HepG2 (cell line): ENCODE results near the gene AHSA1. TPM values are rescaled to one million over a fixed set of nuclear protein-coding genes. Genes with fewer than 3 reads are reported as not detected.

Experiments
- ASH2L ChIP-seq: fragments of 300-600, 200-600 bp; sonication (generic); IDR thresholded peaks from 2 replicates; pipeline ENCODE4 v1.7.0; 2017; ENCODE audit warnings: low read depth, mild to moderate bottlenecking, moderate library complexity, mixed read lengths, low read length; ENCODE audit not compliant: insufficient read length
- DDIT3 ChIP-seq: sonication (generic); formaldehyde crosslinking; IDR thresholded peaks from 2 replicates; pipeline ENCODE4 v1.4.0; 2020; ENCODE audit warnings: mild to moderate bottlenecking, missing genetic modification reagents
- DMAP1 ChIP-seq: IDR thresholded peaks from 2 replicates; pipeline ENCODE4 v1.6.1; 2016
- EED ChIP-seq: sonication (generic); formaldehyde crosslinking; IDR thresholded peaks from 2 replicates; pipeline ENCODE4 v1.5.0; 2020; ENCODE audit warnings: mild to moderate bottlenecking, missing genetic modification reagents
- HMGXB4 ChIP-seq, 2 experiments: sonication (generic) in 1 of 2; formaldehyde crosslinking in 1 of 2; IDR thresholded peaks; 2 replicates each; pipeline versions ENCODE4 v1.4.0 to v1.6.1; 2018 to 2020; ENCODE audit warnings: missing genetic modification reagents in 2 of 2, borderline replicate concordance in 1 of 2, low read depth in 1 of 2, mild to moderate bottlenecking in 1 of 2, missing biosample characterization in 1 of 2
- HNRNPLL ChIP-seq: fragments of 200-400 bp; formaldehyde crosslinking; IDR thresholded peaks from 2 replicates; pipeline ENCODE4 v1.6.1; 2017; ENCODE audit warnings: mild to moderate bottlenecking, low read depth, low read length; ENCODE audit not compliant: poor library complexity, severe bottlenecking
- MXI1 ChIP-seq: IDR thresholded peaks from 3 replicates; pipeline ENCODE4 v1.6.1; 2012; ENCODE audit warnings: low read depth, low read length, inconsistent platforms, borderline replicate concordance
- PHF8 ChIP-seq: sonication (generic); formaldehyde crosslinking; IDR thresholded peaks from 2 replicates; pipeline ENCODE4 v1.5.0; 2020; ENCODE audit warnings: missing genetic modification reagents
- SRY ChIP-seq: sonication (generic); formaldehyde crosslinking; IDR thresholded peaks from 2 replicates; pipeline ENCODE4 v1.8.0; 2022; ENCODE audit warnings: mild to moderate bottlenecking, missing genetic modification reagents
- SUZ12 ChIP-seq: fragments of 150-350 bp; IDR thresholded peaks from 2 replicates; pipeline ENCODE4 v1.6.1; 2014; ENCODE audit warnings: low read depth, low read length
- TFAP4 ChIP-seq: sonication (generic); IDR thresholded peaks from 2 replicates; pipeline ENCODE4 v1.6.1; 2016; ENCODE audit warnings: low read depth, borderline replicate concordance
- ZNF138 ChIP-seq: sonication (generic); formaldehyde crosslinking; IDR thresholded peaks from 2 replicates; pipeline ENCODE4 v1.5.0; 2020; ENCODE audit warnings: mild to moderate bottlenecking, low read depth, missing genetic modification reagents
- ZNF224 ChIP-seq: sonication (generic); formaldehyde crosslinking; IDR thresholded peaks from 2 replicates; pipeline ENCODE4 v1.5.0; 2020; ENCODE audit warnings: mild to moderate bottlenecking, missing genetic modification reagents
- ZNF225 ChIP-seq: sonication (generic); formaldehyde crosslinking; IDR thresholded peaks from 2 replicates; pipeline ENCODE4 v1.4.0; 2020; ENCODE audit warnings: mild to moderate bottlenecking, missing genetic modification reagents
- ZNF543 ChIP-seq: sonication (generic); formaldehyde crosslinking; IDR thresholded peaks from 2 replicates; pipeline ENCODE4 v1.4.0; 2020; ENCODE audit warnings: mild to moderate bottlenecking, missing genetic modification reagents
- ZNF776 ChIP-seq: sonication (generic); formaldehyde crosslinking; IDR thresholded peaks from 2 replicates; pipeline ENCODE4 v1.4.0; 2020; ENCODE audit warnings: mild to moderate bottlenecking, missing genetic modification reagents
- ZNF891 ChIP-seq: sonication (generic); formaldehyde crosslinking; IDR thresholded peaks from 2 replicates; pipeline ENCODE4 v1.5.0; 2020; ENCODE audit warnings: mild to moderate bottlenecking, missing genetic modification reagents
- ZSCAN9 ChIP-seq: IDR thresholded peaks from 2 replicates; pipeline ENCODE4 v1.6.1; 2016; ENCODE audit warnings: borderline replicate concordance
- polyA plus RNA-seq, 8 experiments: library from polyadenylated mRNA; depleted of rRNA in 3 of 8; stranded (reverse) in 7 of 8; unstranded in 1 of 8; fragments of >200 nt; fragmentation: Illumina TruSeq in 4 of 8; extraction: Trizol in 4 of 8; gene quantifications; 2 replicates each; pipeline versions ENCODE4 v1.2.1 to v1.2.3, GENCODE V29; 2011 to 2016; ENCODE audit warnings: low read depth in 4 of 8, missing spikeins in 1 of 8, mixed read lengths in 1 of 8; ENCODE audit not compliant: insufficient read depth in 1 of 8
- total RNA-seq, 5 experiments: library from RNA; depleted of rRNA; stranded (reverse); fragments of >200 nt; fragmentation: Illumina TruSeq; extraction: Trizol; gene quantifications; 2 replicates each; pipeline ENCODE4 v1.2.3, GENCODE V29; 2016; ENCODE audit warnings: low read depth in 1 of 5
- TF ChIP-seq, protein P1 (sequence below): sonication (generic); formaldehyde crosslinking; IDR thresholded peaks from 2 replicates; pipeline ENCODE4 v1.5.0; 2020; ENCODE audit warnings: missing genetic modification reagents, mild to moderate bottlenecking, borderline replicate concordance
- TF ChIP-seq, protein P2 (sequence below): sonication (generic); formaldehyde crosslinking; IDR thresholded peaks from 2 replicates; pipeline ENCODE4 v1.4.0; 2020; ENCODE audit warnings: missing genetic modification reagents, borderline replicate concordance

Gene AHSA1
- total and polyA plus RNA-seq, 2 of the 13 experiments (the other 11 are each of a cell fraction or from before 2014, with no cell fraction given), result 113 to 241 TPM

DNA sequence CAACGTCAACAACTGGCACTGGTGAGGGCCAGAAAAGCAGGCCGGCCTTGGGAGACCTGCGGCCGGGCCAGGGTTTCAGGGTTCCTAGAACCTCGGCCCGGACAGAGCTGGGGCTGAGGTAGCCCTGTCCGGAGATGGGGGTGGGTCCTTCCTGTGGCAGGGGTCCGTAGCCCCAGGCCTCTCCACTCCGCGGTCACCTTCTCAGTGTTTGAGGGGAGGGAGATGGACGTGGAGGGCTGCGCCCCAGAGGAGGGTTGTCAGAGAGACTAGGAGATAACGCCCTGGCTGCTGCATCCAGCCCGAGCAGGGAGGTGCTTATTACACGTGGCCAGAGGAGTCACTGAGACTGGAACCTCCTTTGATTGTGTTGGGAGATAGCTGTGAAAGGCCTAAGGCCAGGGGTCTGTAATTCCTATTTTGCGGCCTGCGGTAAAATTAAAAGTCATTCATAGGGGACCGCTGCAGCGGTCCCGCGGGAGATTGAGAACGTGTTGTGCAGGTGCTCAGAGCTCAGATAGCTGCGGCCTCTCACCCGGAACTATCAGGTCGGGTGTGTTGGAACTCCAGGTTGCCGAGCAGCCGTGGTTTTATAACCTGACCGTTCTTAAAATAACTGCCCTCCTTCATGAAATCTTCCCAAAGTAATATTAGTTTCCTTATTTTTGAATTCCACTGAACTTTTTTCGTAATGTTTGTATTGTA, 507 bp downstream of the AHSA1 start (continued):
- TF ChIP-seq SRY (CRISPR knock-in tag) (0 out of 2 replicates have a peak, but pooled peaks have one; percentile 52), DMAP1 (CRISPR knock-in tag) (0 out of 2 replicates have a peak, but pooled peaks have one; percentile 43), ZNF776 (peak; percentile 22; the same call in 1 of the 2 replicates), EED (peak; percentile 80; the same call in 1 of the 2 replicates), ZSCAN9 (0 out of 2 replicates have a peak, but pooled peaks have one; percentile 7), ZNF138 (CRISPR knock-in tag) (0 out of 2 replicates have a peak, but pooled peaks have one; percentile 15), ZNF225 (CRISPR knock-in tag) (0 out of 2 replicates have a peak, but pooled peaks have one; percentile 3), ZNF224 (CRISPR knock-in tag) (0 out of 2 replicates have a peak, but pooled peaks have one; percentile 0), MXI1 (no peak; the same call in 2 of the 3 replicates), TFAP4 (no peak), ASH2L (no peak), ZNF891 (CRISPR knock-in tag) (peak; percentile 86; the same call in 1 of the 2 replicates), PHF8 (CRISPR knock-in tag) (peak; percentile 40), HMGXB4 (CRISPR knock-in tag; IDR thresholded peaks at IDR 0.05; ENCODE audit: borderline replicate concordance in 1 of 2, low read depth in 1 of 2) (0 out of 4 replicates have a peak, but pooled peaks of 1 of the 2 experiments have one; percentile 6), DDIT3 (CRISPR knock-in tag) (no peak), ZNF543 (CRISPR knock-in tag) (no peak), SUZ12 (no peak), HNRNPLL (peak; percentile 22)
- TF ChIP-seq, protein P1, sequence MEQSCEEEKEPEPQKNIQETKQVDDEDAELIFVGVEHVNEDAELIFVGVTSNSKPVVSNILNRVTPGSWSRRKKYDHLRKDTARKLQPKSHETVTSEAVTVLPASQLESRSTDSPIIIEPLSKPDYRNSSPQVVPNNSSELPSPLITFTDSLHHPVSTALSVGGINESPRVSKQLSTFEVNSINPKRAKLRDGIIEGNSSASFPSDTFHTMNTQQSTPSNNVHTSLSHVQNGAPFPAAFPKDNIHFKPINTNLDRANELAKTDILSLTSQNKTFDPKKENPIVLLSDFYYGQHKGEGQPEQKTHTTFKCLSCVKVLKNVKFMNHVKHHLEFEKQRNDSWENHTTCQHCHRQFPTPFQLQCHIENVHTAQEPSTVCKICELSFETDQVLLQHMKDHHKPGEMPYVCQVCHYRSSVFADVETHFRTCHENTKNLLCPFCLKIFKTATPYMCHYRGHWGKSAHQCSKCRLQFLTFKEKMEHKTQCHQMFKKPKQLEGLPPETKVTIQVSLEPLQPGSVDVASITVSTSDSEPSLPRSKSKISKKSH (CRISPR knock-in tag), result no peak
- TF ChIP-seq, protein P2, sequence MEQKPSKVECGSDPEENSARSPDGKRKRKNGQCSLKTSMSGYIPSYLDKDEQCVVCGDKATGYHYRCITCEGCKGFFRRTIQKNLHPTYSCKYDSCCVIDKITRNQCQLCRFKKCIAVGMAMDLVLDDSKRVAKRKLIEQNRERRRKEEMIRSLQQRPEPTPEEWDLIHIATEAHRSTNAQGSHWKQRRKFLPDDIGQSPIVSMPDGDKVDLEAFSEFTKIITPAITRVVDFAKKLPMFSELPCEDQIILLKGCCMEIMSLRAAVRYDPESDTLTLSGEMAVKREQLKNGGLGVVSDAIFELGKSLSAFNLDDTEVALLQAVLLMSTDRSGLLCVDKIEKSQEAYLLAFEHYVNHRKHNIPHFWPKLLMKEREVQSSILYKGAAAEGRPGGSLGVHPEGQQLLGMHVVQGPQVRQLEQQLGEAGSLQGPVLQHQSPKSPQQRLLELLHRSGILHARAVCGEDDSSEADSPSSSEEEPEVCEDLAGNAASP (CRISPR knock-in tag), result 0 out of 2 replicates have a peak, but pooled peaks have one; percentile 2
